OCI-LY3 (cell line): ENCODE data around the gene SKIDA1.

Experiments
- CTCF ChIP-seq: fragments of 200-600, 300-600 bp; sonication (generic); IDR thresholded peaks from 2 replicates; pipeline ENCODE4 v1.5.1; 2014; ENCODE audit warnings: antibody characterized with exemption, low read length, low read depth
- EZH2phosphoT487 ChIP-seq: fragments of 200-600 bp; shearing (Covaris generic); IDR thresholded peaks from 2 replicates; pipeline ENCODE4 v1.6.1; 2018; ENCODE audit warnings: antibody characterized with exemption, mixed run types, low read depth

- TF ChIP-seq CTCF (no peak), EZH2phosphoT487 (no peak)
Observed at GRCh38 chr10:21497177-21497807, 28.2 kb downstream of the SKIDA1 start.
